Cardiac muscle cell (in vitro differentiated cells and primary cell): ENCODE data around the gene NFILZ. TPM values are rescaled to one million over a fixed set of nuclear protein-coding genes. Genes with fewer than 3 reads are reported as not detected.
"Not testable (repeated sequence)": the region's sequence is repeated elsewhere in the genome, so short reads cannot be mapped to it uniquely, and the experiment has no call there.

Source experiments
- DNase-seq, 2 donors: peaks; one replicate each; pipeline versions ENCODE4 v3.0.0 to v3.0.0-alpha.2; 2010 to 2017; ENCODE audit warnings: low read depth in 1 of 2, low spot score in 1 of 2
- H3K27ac ChIP-seq: fragments of 200-600 bp; sonication (generic); 2 replicates; pipeline ENCODE4 v1.5.1; 2016
- H3K27me3 ChIP-seq: fragments of 200-600 bp; sonication (generic); 2 replicates; pipeline ENCODE4 v1.6.0; 2016; ENCODE audit warnings: control low read depth
- H3K36me3 ChIP-seq: fragments of 200-600 bp; sonication (generic); 2 replicates; pipeline ENCODE4 v1.5.1; 2016; ENCODE audit warnings: control low read depth
- H3K4me1 ChIP-seq: fragments of 200-600 bp; sonication (generic); 2 replicates; pipeline ENCODE4 v1.8.1; 2017; ENCODE audit warnings: low read depth, mild to moderate bottlenecking, mixed run types
- H3K4me3 ChIP-seq: fragments of 200-600 bp; sonication (generic); 2 replicates; pipeline ENCODE4 v1.5.1; 2016; ENCODE audit warnings: mild to moderate bottlenecking
- H3K9me3 ChIP-seq: fragments of 200-600 bp; sonication (generic); 2 replicates; pipeline ENCODE4 v1.5.1; 2017; ENCODE audit warnings: low read depth, mild to moderate bottlenecking, control low read depth
- CTCF ChIP-seq: IDR thresholded peaks from 2 replicates; pipeline ENCODE4 v1.5.1; 2012; ENCODE audit warnings: low read depth, mild to moderate bottlenecking, low read length
- polyA plus RNA-seq: library from polyadenylated mRNA; unstranded; fragments of >200 nt; fragmentation: Nextera tagmentation; extraction: Ambion mirVana; gene quantifications from 2 replicates; pipeline ENCODE4 v1.2.1, GENCODE V29; 2016
- total RNA-seq: library from RNA; depleted of rRNA; stranded (reverse); fragments of >200 nt; gene quantifications from 2 replicates; pipeline ENCODE4 v1.2.3, GENCODE V29; 2016

NFILZ gene
- total and polyA plus RNA-seq, 2 experiments from 2014 or later, result not detected

- no peaks in the 10 kb centered on the region for H3K9me3 ChIP-seq
- no peak overlapping the region for H3K4me3 ChIP-seq
- no peak for DNase-seq
- no peaks in the 10 kb centered on the region for H3K27me3 ChIP-seq
- H3K36me3 ChIP-seq, result no peaks in the 10 kb centered on the region
- H3K4me1 ChIP-seq, result no peaks in the 10 kb centered on the region
- H3K27ac ChIP-seq, result no peak overlapping the region
- no peak for TF ChIP-seq CTCF
Measured at GRCh38 chr19:8630796-8631424, 477 bp downstream of the NFILZ start.

DNA sequence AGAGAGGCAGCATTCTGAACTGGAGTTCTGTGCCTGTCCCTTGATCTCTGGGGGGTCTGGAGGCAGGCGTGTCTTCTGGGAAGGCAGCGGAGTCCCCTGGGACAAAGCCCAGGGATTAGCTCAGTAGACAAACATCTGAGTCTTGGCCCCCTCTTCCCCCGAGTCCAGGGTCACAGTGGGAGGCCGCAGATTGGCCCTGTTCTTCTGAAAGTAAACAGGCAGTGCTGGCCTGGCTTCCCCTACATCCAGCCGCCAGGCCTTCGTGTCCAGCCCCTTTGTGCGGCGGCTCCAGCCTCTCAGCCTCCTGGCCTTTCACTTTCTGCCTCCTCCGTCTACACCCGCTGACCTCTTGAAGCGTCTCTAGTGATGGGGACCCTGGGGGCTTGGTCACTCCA is 989 bp downstream of the NFILZ start:
- peak in 1 of 2 donors; percentile 84 for DNase-seq
- H3K27ac ChIP-seq, result no peak overlapping the region

DNA sequence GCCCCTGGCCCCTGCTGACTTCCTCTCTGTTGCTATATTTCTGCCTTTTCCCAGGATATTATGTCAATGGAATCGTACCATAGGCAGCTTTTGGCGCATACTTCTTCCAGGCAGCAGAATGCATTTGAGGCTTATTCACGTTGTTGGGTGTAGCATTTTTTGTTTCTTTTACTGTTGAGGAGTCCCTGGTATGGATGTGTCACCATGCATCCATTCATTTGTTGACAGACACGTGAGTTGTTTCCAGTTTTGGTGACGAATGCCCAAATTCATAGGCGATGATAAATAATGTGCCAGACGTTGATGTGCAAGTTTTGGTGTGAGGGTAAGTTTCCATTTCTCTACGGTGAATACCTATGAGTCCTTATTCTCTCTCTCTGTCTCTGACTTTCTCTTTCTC is 5.0 kb downstream of the NFILZ start:
- Histone ChIP-seq H3K36me3 (no peaks in the 10 kb centered on the region), H3K4me3 (no peak overlapping the region), H3K27ac (no peak overlapping the region), H3K9me3 (no peaks in the 10 kb centered on the region), H3K27me3 (no peaks in the 10 kb centered on the region), H3K4me1 (no peaks in the 10 kb centered on the region)
- no peak for DNase-seq
- TF ChIP-seq CTCF, result no peak

More for the DNA sequence above, 989 bp downstream of the NFILZ start:
- Histone ChIP-seq H3K4me1 (no peaks in the 10 kb centered on the region), H3K36me3 (no peaks in the 10 kb centered on the region), H3K9me3 (no peaks in the 10 kb centered on the region), H3K4me3 (no peak overlapping the region), H3K27me3 (no peaks in the 10 kb centered on the region)
- TF ChIP-seq CTCF, result no peak

GRCh38 chr19:8637070-8637469 is 6.6 kb downstream of the NFILZ start:
- H3K4me3 ChIP-seq, H3K4me1 ChIP-seq, H3K27ac ChIP-seq, DNase-seq, H3K36me3 ChIP-seq, H3K27me3 ChIP-seq, H3K9me3 ChIP-seq: not testable (repeated sequence)

DNA sequence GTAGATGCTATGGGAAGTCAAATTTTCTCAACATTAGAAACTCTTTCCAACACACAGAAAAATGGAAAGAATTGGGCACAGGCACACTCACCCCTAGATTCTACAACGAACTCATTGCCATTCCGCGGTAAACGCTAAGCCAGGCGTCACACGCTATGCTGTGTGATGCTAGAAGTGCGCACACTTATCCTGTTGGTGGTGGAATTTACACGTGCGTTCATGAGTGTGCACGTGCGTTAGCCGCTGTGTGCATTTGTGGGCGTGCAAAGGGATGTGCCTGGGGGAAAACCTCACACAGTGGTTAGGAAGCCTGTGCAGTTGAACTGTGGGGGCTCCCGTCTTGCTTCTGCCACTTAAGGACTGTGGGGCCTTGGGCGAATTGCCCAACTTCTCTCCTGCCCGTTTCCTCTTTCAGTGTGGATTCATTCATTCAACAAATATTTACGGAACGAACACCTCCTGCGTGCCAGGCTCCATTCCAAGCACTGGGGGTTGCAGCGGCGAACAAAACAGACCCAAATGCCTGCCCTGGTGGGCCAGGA is 7.7 kb downstream of the NFILZ start:
- Histone ChIP-seq H3K4me1 (no peaks in the 10 kb centered on the region), H3K36me3 (no peaks in the 10 kb centered on the region), H3K9me3 (no peaks in the 10 kb centered on the region), H3K27me3 (no peaks in the 10 kb centered on the region), H3K27ac (no peak overlapping the region), H3K4me3 (no peak overlapping the region)
- no peak for TF ChIP-seq CTCF
- DNase-seq, result peak in 1 of 2 donors; percentile 62

GRCh38 chr19:8639821-8640401 is 9.5 kb downstream of the NFILZ start:
- no peaks in the 10 kb centered on the region for H3K4me1 ChIP-seq
- H3K27me3 ChIP-seq, result no peaks in the 10 kb centered on the region
- DNase-seq, result no peak
- H3K9me3 ChIP-seq, result no peaks in the 10 kb centered on the region
- no peak overlapping the region for H3K4me3 ChIP-seq
- TF ChIP-seq CTCF, result no peak
- H3K27ac ChIP-seq, result no peak overlapping the region
- H3K36me3 ChIP-seq, result no peaks in the 10 kb centered on the region
